Measurements from ENCODE around the gene FMNL2. TPM values are rescaled to one million over a fixed set of nuclear protein-coding genes. Genes with fewer than 3 reads are reported as not detected.

The FMNL2 gene
- total RNA-seq, 1 experiment from 2014 or later: 38.2 TPM

- Histone ChIP-seq H3K4me3 (ENCODE audit: low read depth, low read length) (no peak overlapping the region), H3K27me3 (replicated peaks; ENCODE audit: control insufficient read depth, insufficient read depth, low read length) (no peaks in the 10 kb centered on the region), H3K9me3 (no peaks in the 10 kb centered on the region), H3K36me3 (ENCODE audit: control insufficient read depth, insufficient read depth, low read length) (peaks cover 3% of the 10 kb centered on the region), H3K4me1 (no peaks in the 10 kb centered on the region)
- no peak for DNase-seq
- intact Hi-C loops (cut with micrococcal nuclease; ENCODE audit: unreplicated experiment): no loop called here
- Mint-ChIP-seq H3K4me1 (ENCODE audit: low read depth, unreplicated experiment) (no peaks in the 10 kb centered on the region), H3K36me3 (ENCODE audit: insufficient read depth, unreplicated experiment) (peaks cover 66% of the 10 kb centered on the region), H3K27ac (ENCODE audit: unreplicated experiment) (no peak overlapping the region), H3K9me3 (ENCODE audit: unreplicated experiment) (no peaks in the 10 kb centered on the region), H3K4me3 (ENCODE audit: unreplicated experiment) (no peak overlapping the region), H3K27me3 (ENCODE audit: insufficient read depth, unreplicated experiment) (no peaks in the 10 kb centered on the region)
- ChIA-PET CTCF (no interaction called here), POLR2A (no interaction called here)
- no TSS peak for BruUV-seq (replicated peaks)
- no peak for TF ChIP-seq CTCF (IDR thresholded peaks at IDR 0.05; ENCODE audit: insufficient read depth in 1 of 2, low read depth in 1 of 2, low read length in 1 of 2, severe bottlenecking in 1 of 2, unreplicated experiment in 1 of 2)
Measured at GRCh38 chr2:152674334-152674733, 339.4 kb downstream of the FMNL2 start.

- intact Hi-C loops (cut with micrococcal nuclease; ENCODE audit: unreplicated experiment): no loop called here
- Histone ChIP-seq H3K4me1 (no peaks in the 10 kb centered on the region), H3K27me3 (replicated peaks; ENCODE audit: control insufficient read depth, insufficient read depth, low read length) (no peaks in the 10 kb centered on the region), H3K4me3 (ENCODE audit: low read depth, low read length) (no peak overlapping the region), H3K9me3 (no peaks in the 10 kb centered on the region), H3K36me3 (ENCODE audit: control insufficient read depth, insufficient read depth, low read length) (peaks cover 3% of the 10 kb centered on the region)
- CTCF ChIA-PET: no interaction called here
- Mint-ChIP-seq H3K4me1 (ENCODE audit: low read depth, unreplicated experiment) (no peaks in the 10 kb centered on the region), H3K27ac (ENCODE audit: unreplicated experiment) (no peak overlapping the region), H3K4me3 (ENCODE audit: unreplicated experiment) (no peak overlapping the region), H3K9me3 (ENCODE audit: unreplicated experiment) (no peaks in the 10 kb centered on the region), H3K27me3 (ENCODE audit: insufficient read depth, unreplicated experiment) (no peaks in the 10 kb centered on the region), H3K36me3 (ENCODE audit: insufficient read depth, unreplicated experiment) (peaks cover 69% of the 10 kb centered on the region)
- POLR2A ChIA-PET: no interaction called here
- DNase-seq: no peak
- no peak for TF ChIP-seq CTCF (IDR thresholded peaks at IDR 0.05; ENCODE audit: insufficient read depth in 1 of 2, low read depth in 1 of 2, low read length in 1 of 2, severe bottlenecking in 1 of 2, unreplicated experiment in 1 of 2)
- BruUV-seq (replicated peaks): no TSS peak
Measured at GRCh38 chr2:152676461-152676860, 341.5 kb downstream of the FMNL2 start.

GRCh38 chr2:152678808-152679207 lies 343.8 kb downstream of the FMNL2 start:
- H3K27me3 Mint-ChIP-seq (ENCODE audit: insufficient read depth, unreplicated experiment): no peaks in the 10 kb centered on the region
- DNase-seq: no peak
- H3K9me3 Mint-ChIP-seq (ENCODE audit: unreplicated experiment): peaks cover 9% of the 10 kb centered on the region
- H3K36me3 Mint-ChIP-seq (ENCODE audit: insufficient read depth, unreplicated experiment): peaks cover 61% of the 10 kb centered on the region
- no peak overlapping the region for H3K27ac Mint-ChIP-seq (ENCODE audit: unreplicated experiment)
- Histone ChIP-seq H3K9me3 (no peaks in the 10 kb centered on the region), H3K4me1 (no peaks in the 10 kb centered on the region), H3K27me3 (replicated peaks; ENCODE audit: control insufficient read depth, insufficient read depth, low read length) (no peaks in the 10 kb centered on the region), H3K4me3 (ENCODE audit: low read depth, low read length) (no peak overlapping the region), H3K36me3 (ENCODE audit: control insufficient read depth, insufficient read depth, low read length) (peaks cover 3% of the 10 kb centered on the region; the same call in 1 of the 2 replicates)
- intact Hi-C loops (cut with micrococcal nuclease; ENCODE audit: unreplicated experiment): no loop called here
- no peaks in the 10 kb centered on the region for H3K4me1 Mint-ChIP-seq (ENCODE audit: low read depth, unreplicated experiment)
- BruUV-seq (replicated peaks): no TSS peak
- ChIA-PET POLR2A (no interaction called here), CTCF (no interaction called here)
- H3K4me3 Mint-ChIP-seq (ENCODE audit: unreplicated experiment): no peak overlapping the region
- no peak for TF ChIP-seq CTCF (IDR thresholded peaks at IDR 0.05; ENCODE audit: insufficient read depth in 1 of 2, low read depth in 1 of 2, low read length in 1 of 2, severe bottlenecking in 1 of 2, unreplicated experiment in 1 of 2)
